ENCODE data around the gene NUP50. TPM values are rescaled to one million over a fixed set of nuclear protein-coding genes. Genes with fewer than 3 reads are reported as not detected.

NUP50 gene
- total RNA-seq, 1 donor from 2014 or later = 19.8 TPM

DNA sequence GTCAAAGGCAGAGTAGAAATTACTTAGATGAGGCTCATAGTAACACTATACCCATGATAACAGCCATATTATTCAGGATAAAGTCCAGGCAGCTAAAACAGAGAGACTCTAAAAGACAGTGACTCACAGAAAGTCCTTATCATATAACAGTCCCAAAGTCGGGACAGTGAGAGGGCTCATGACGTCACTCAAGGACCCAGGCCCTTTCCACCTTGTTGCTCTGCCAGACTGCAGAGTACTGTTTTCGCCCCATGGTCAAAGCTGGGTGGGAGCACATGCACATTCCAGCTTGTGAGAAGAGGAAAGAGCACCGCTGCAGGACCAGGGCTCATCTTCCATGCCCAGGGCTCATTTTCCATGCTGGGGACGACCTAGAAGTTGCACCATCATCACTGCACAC lies 29.4 kb upstream of the NUP50 start:
- Histone ChIP-seq H3K9ac (ENCODE audit: low read depth in 1 of 3, low read length in 3 of 3) (no peak overlapping the region), H3K27me3 (ENCODE audit: control insufficient read depth in 3 of 3, insufficient read depth in 3 of 3, low read length in 3 of 3) (no peaks in the 10 kb centered on the region), H3K4me3 (ENCODE audit: low read length in 3 of 3) (no peak overlapping the region), H3K9me3 (ENCODE audit: control insufficient read depth in 3 of 3, low read length in 3 of 3) (peaks cover 4 to 9% (median 6%) of the 10 kb centered on the region in 3 donors), H3K4me1 (ENCODE audit: control insufficient read depth in 3 of 3, insufficient read depth in 3 of 3, low read length in 3 of 3) (no peaks in the 10 kb centered on the region), H3K27ac (ENCODE audit: low read depth, low read length) (no peak overlapping the region), H3K36me3 (ENCODE audit: control insufficient read depth in 3 of 3, insufficient read depth in 3 of 3, low read length in 3 of 3) (peaks cover 14 to 20% (median 14%) of the 10 kb centered on the region in 3 donors)

DNA sequence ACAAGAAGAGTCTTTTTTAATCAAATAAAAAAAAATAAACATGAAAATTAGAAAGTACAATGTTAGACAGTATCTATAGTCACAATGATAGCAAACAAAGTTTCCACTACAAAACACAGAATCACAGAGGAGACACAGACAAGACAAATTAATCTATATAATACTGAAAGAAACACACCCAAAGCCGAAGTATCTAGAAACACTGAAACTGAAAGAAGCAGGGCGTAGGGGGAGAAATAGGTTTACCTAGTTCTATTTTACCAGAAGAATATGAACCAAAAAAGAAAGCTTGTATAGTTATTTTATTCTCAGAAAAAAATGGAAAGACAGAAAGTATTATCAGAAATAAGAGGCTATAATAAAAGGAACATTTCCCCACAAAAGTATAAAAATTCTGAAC lies 27.1 kb upstream of the NUP50 start:
- Histone ChIP-seq H3K27ac (ENCODE audit: low read depth, low read length) (no peak overlapping the region), H3K27me3 (ENCODE audit: control insufficient read depth in 3 of 3, insufficient read depth in 3 of 3, low read length in 3 of 3) (no peaks in the 10 kb centered on the region), H3K9ac (ENCODE audit: low read depth in 1 of 3, low read length in 3 of 3) (no peak overlapping the region), H3K9me3 (ENCODE audit: control insufficient read depth in 3 of 3, low read length in 3 of 3) (peaks cover 4 to 9% (median 6%) of the 10 kb centered on the region in 3 donors), H3K36me3 (ENCODE audit: control insufficient read depth in 3 of 3, insufficient read depth in 3 of 3, low read length in 3 of 3) (peaks cover 14 to 20% (median 14%) of the 10 kb centered on the region in 3 donors), H3K4me3 (ENCODE audit: low read length in 3 of 3) (no peak overlapping the region), H3K4me1 (ENCODE audit: control insufficient read depth in 3 of 3, insufficient read depth in 3 of 3, low read length in 3 of 3) (no peaks in the 10 kb centered on the region)

DNA sequence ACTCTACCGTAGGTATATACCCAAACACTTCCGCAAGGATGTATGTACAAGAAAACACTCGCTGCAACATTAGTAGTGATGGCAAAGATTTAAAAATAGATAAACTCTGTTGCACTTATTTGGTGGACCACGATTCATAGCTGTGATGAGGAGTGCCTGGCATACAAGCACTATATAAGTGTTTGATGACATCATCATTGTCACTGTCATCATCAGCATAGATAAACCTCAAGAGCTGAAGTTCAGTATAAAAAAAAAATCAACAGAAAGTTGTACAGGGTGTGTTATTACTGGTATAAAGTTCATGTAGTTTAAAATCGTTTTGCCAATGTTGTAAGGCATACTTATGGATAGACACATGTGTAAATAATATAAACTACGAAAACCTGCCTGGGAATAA lies 24.0 kb upstream of the NUP50 start:
- H3K9me3 ChIP-seq (ENCODE audit: control insufficient read depth in 3 of 3, low read length in 3 of 3) = peaks cover 0 to 2% (median 0%) of the 10 kb centered on the region in 3 donors
- H3K4me1 ChIP-seq (ENCODE audit: control insufficient read depth in 3 of 3, insufficient read depth in 3 of 3, low read length in 3 of 3) = no peaks in the 10 kb centered on the region
- H3K27me3 ChIP-seq (ENCODE audit: control insufficient read depth in 3 of 3, insufficient read depth in 3 of 3, low read length in 3 of 3) = no peaks in the 10 kb centered on the region
- no peak overlapping the region for H3K9ac ChIP-seq (ENCODE audit: low read depth in 1 of 3, low read length in 3 of 3)
- no peak overlapping the region for H3K4me3 ChIP-seq (ENCODE audit: low read length in 3 of 3)
- H3K36me3 ChIP-seq (ENCODE audit: control insufficient read depth in 3 of 3, insufficient read depth in 3 of 3, low read length in 3 of 3) = peaks cover under 1 to 6% (median 2%) of the 10 kb centered on the region in 3 donors
- no peak overlapping the region for H3K27ac ChIP-seq (ENCODE audit: low read depth, low read length)

DNA sequence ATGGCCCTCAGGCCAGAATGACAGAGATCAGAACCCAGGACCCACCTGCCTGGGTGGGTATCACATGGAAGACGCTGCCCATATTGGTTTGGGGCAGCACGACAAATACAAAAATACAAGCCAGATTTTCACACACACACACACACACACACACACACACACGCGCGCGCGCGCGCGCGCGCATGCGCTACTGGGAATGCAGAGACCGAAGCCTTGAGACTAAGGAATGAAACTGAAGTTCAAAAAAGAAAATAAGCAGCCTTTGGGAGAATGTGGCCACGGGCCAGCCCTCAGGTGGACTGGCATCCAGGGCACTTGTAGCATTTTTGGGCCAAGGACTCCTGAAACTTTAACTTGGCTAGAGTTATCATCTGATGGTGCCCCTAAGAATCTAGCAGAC lies 21.3 kb upstream of the NUP50 start:
- no peak overlapping the region for H3K4me3 ChIP-seq (ENCODE audit: low read length in 3 of 3)
- H3K4me1 ChIP-seq (ENCODE audit: control insufficient read depth in 3 of 3, insufficient read depth in 3 of 3, low read length in 3 of 3) = no peaks in the 10 kb centered on the region
- H3K36me3 ChIP-seq (ENCODE audit: control insufficient read depth in 3 of 3, insufficient read depth in 3 of 3, low read length in 3 of 3) = no peaks in the 10 kb centered on the region
- no peak overlapping the region for H3K27ac ChIP-seq (ENCODE audit: low read depth, low read length)
- H3K9me3 ChIP-seq (ENCODE audit: control insufficient read depth in 3 of 3, low read length in 3 of 3) = no peaks in the 10 kb centered on the region
- H3K27me3 ChIP-seq (ENCODE audit: control insufficient read depth in 3 of 3, insufficient read depth in 3 of 3, low read length in 3 of 3) = no peaks in the 10 kb centered on the region
- H3K9ac ChIP-seq (ENCODE audit: low read depth in 1 of 3, low read length in 3 of 3) = no peak overlapping the region

DNA sequence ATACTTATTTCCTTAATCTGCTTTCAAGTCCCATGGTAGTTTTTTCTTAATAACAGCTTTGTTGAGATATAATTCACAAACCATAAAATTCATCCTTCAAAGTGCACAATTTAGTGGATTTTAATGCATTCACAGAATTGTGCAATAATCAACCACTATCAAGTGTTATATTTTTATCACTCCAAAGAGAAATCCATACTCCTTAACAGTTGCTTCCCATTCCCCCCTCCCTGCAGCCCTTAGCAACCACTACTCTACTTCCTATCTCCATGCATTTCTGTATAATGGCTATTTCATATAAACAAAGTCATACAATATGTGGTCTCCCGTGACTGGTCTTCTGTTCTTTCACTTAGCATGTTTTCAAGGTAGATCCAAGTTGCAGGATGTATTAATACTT lies 18.8 kb upstream of the NUP50 start:
- no peak overlapping the region for H3K9ac ChIP-seq (ENCODE audit: low read depth in 1 of 3, low read length in 3 of 3)
- H3K27ac ChIP-seq (ENCODE audit: low read depth, low read length) = no peak overlapping the region
- no peaks in the 10 kb centered on the region for H3K4me1 ChIP-seq (ENCODE audit: control insufficient read depth in 3 of 3, insufficient read depth in 3 of 3, low read length in 3 of 3)
- no peaks in the 10 kb centered on the region for H3K9me3 ChIP-seq (ENCODE audit: control insufficient read depth in 3 of 3, low read length in 3 of 3)
- no peaks in the 10 kb centered on the region for H3K36me3 ChIP-seq (ENCODE audit: control insufficient read depth in 3 of 3, insufficient read depth in 3 of 3, low read length in 3 of 3)
- H3K27me3 ChIP-seq (ENCODE audit: control insufficient read depth in 3 of 3, insufficient read depth in 3 of 3, low read length in 3 of 3) = no peaks in the 10 kb centered on the region
- H3K4me3 ChIP-seq (ENCODE audit: low read length in 3 of 3) = no peak overlapping the region

DNA sequence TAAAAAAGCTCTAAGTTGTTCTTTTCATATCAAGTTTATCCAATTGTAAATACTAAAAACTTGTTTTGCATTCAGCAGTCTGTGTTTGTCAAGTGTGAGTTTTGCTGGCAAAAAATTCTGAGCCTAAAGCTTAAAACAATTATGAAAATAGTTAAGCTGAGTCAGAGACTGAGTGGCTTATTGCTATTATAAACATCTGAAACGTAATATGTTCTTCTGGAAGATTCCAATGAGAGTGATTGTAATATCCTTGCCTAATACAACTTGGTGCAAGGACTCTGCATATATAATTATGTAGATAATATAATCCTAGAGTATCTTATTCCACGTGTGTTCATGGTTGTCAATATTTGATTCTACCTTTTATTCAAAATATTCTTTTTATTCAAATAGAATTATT lies 14.1 kb upstream of the NUP50 start:
- Histone ChIP-seq H3K36me3 (ENCODE audit: control insufficient read depth in 3 of 3, insufficient read depth in 3 of 3, low read length in 3 of 3) (peaks cover 0 to 4% (median 4%) of the 10 kb centered on the region in 3 donors), H3K9ac (ENCODE audit: low read depth in 1 of 3, low read length in 3 of 3) (no peak overlapping the region), H3K27ac (ENCODE audit: low read depth, low read length) (no peak overlapping the region), H3K4me3 (ENCODE audit: low read length in 3 of 3) (no peak overlapping the region), H3K4me1 (ENCODE audit: control insufficient read depth in 3 of 3, insufficient read depth in 3 of 3, low read length in 3 of 3) (no peaks in the 10 kb centered on the region), H3K27me3 (ENCODE audit: control insufficient read depth in 3 of 3, insufficient read depth in 3 of 3, low read length in 3 of 3) (no peaks in the 10 kb centered on the region), H3K9me3 (ENCODE audit: control insufficient read depth in 3 of 3, low read length in 3 of 3) (no peaks in the 10 kb centered on the region)

DNA sequence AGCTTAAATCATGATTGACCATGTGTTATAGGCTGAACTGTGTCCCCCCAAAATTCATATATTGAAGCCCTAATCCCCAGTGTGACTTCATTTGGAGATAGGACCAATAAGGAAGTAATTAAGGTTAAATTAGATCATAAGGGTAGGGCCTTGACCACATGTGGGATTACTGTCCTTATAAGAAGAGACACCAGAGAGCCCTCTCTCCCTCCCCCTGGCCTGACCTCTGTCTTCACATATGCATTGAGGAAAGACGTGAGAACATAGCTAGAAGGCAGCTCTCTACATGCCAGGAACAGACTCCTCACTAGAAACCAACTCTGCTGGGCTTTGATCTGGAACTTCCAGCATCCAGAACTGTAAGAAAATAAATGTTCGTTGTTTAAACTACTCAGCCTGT lies 13.6 kb upstream of the NUP50 start:
- Histone ChIP-seq H3K4me1 (ENCODE audit: control insufficient read depth in 3 of 3, insufficient read depth in 3 of 3, low read length in 3 of 3) (no peaks in the 10 kb centered on the region), H3K36me3 (ENCODE audit: control insufficient read depth in 3 of 3, insufficient read depth in 3 of 3, low read length in 3 of 3) (peaks cover 0 to 4% (median 4%) of the 10 kb centered on the region in 3 donors), H3K4me3 (ENCODE audit: low read length in 3 of 3) (no peak overlapping the region)

DNA sequence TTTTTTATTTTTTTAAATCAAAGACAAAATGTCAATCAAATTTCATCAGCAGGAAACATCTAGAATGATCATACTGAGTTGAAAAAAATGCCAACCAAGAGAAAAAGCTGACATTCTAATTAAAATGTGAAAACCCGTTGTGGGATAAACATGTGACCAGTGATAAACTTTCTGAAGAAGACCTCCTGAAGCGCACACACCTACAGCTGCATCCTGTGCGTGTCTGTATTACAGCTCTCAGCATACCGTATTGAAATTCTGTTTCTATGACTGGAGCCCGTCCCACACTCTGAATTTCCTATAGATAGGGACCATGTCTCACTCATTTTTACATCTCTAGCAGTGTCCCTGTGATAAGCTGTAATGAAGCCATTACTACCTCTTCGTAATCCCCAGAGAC lies 12.2 kb upstream of the NUP50 start:
- no peaks in the 10 kb centered on the region for H3K4me1 ChIP-seq (ENCODE audit: control insufficient read depth in 3 of 3, insufficient read depth in 3 of 3, low read length in 3 of 3)
- H3K9ac ChIP-seq (ENCODE audit: low read depth in 1 of 3, low read length in 3 of 3) = no peak overlapping the region
- no peaks in the 10 kb centered on the region for H3K9me3 ChIP-seq (ENCODE audit: control insufficient read depth in 3 of 3, low read length in 3 of 3)
- no peaks in the 10 kb centered on the region for H3K27me3 ChIP-seq (ENCODE audit: control insufficient read depth in 3 of 3, insufficient read depth in 3 of 3, low read length in 3 of 3)
- no peak overlapping the region for H3K27ac ChIP-seq (ENCODE audit: low read depth, low read length)
- H3K4me3 ChIP-seq (ENCODE audit: low read length in 3 of 3) = no peak overlapping the region
- H3K36me3 ChIP-seq (ENCODE audit: control insufficient read depth in 3 of 3, insufficient read depth in 3 of 3, low read length in 3 of 3) = peaks cover 2 to 4% (median 4%) of the 10 kb centered on the region in 3 donors

More for the DNA sequence above, 13.6 kb upstream of the NUP50 start:
- Histone ChIP-seq H3K27me3 (ENCODE audit: control insufficient read depth in 3 of 3, insufficient read depth in 3 of 3, low read length in 3 of 3) (no peaks in the 10 kb centered on the region), H3K9me3 (ENCODE audit: control insufficient read depth in 3 of 3, low read length in 3 of 3) (no peaks in the 10 kb centered on the region), H3K9ac (ENCODE audit: low read depth in 1 of 3, low read length in 3 of 3) (no peak overlapping the region), H3K27ac (ENCODE audit: low read depth, low read length) (no peak overlapping the region)

DNA sequence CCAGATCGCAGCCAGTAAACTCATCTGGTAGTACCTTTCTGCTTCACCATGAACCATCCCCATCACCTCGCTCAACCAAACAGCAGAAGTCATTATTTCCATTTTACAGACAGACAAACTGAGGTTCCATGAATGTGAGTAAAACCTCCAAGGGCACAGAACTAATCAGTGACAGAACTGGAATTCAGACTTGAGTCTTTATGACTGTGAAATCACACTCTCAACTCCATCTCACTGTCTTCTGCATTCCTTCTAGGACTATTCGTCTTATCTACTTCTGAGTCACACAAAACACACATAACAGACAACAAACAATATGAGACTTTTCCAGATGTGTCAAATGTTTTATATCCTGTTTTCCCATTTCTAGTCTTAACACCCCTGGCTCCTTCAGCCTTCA lies 9.3 kb upstream of the NUP50 start:
- H3K27ac ChIP-seq (ENCODE audit: low read depth, low read length) = no peak overlapping the region
- peaks cover 0 to 3% (median 0%) of the 10 kb centered on the region in 3 donors for H3K4me1 ChIP-seq (ENCODE audit: control insufficient read depth in 3 of 3, insufficient read depth in 3 of 3, low read length in 3 of 3)
- peaks cover 7 to 17% (median 8%) of the 10 kb centered on the region in 3 donors for H3K36me3 ChIP-seq (ENCODE audit: control insufficient read depth in 3 of 3, insufficient read depth in 3 of 3, low read length in 3 of 3)
- no peak overlapping the region for H3K4me3 ChIP-seq (ENCODE audit: low read length in 3 of 3)
- no peaks in the 10 kb centered on the region for H3K9me3 ChIP-seq (ENCODE audit: control insufficient read depth in 3 of 3, low read length in 3 of 3)
- H3K9ac ChIP-seq (ENCODE audit: low read depth in 1 of 3, low read length in 3 of 3) = no peak overlapping the region
- no peaks in the 10 kb centered on the region for H3K27me3 ChIP-seq (ENCODE audit: control insufficient read depth in 3 of 3, insufficient read depth in 3 of 3, low read length in 3 of 3)

DNA sequence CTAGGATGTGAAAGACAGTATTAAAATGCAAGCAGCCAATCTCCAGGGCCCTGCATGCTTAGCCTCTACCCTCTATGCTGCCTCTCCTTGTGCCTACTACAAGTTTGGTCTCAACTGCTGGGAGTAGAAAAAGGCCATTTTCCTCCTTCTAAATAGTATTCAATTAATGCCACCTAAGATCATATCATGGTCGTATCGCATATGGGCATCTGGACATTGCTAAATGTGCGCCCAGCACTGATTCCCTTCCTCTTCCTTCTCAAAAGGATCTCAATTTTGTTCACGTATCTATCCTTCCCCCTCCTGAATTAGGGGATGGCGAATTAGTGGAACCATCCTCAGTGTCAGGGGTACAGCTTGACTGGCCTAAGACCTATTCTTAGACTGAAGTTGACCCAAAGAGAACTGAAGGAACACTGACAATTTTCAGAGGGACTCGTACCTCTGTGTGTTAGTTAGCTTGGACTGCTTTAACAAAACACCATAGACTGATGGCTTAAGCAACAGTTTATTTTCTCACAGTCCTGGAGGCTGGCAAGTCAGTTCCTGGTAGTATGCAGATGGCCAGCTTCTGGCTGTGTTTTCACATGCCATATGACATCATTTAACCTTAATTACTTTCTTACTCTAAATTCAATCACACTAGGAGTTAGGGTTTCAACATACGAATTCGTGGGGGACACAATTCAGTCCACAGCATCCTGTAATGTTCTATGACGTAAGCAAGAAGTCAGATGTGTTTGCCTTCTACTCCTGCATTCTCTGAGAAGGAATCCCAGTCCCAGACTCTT lies 8.5 kb upstream of the NUP50 start:
- H3K4me3 ChIP-seq (ENCODE audit: low read length in 3 of 3) = no peak overlapping the region
- H3K27ac ChIP-seq (ENCODE audit: low read depth, low read length) = no peak overlapping the region
- H3K27me3 ChIP-seq (ENCODE audit: control insufficient read depth in 3 of 3, insufficient read depth in 3 of 3, low read length in 3 of 3) = no peaks in the 10 kb centered on the region
- peaks cover 7 to 17% (median 8%) of the 10 kb centered on the region in 3 donors for H3K36me3 ChIP-seq (ENCODE audit: control insufficient read depth in 3 of 3, insufficient read depth in 3 of 3, low read length in 3 of 3)
- no peaks in the 10 kb centered on the region for H3K9me3 ChIP-seq (ENCODE audit: control insufficient read depth in 3 of 3, low read length in 3 of 3)
- H3K9ac ChIP-seq (ENCODE audit: low read depth in 1 of 3, low read length in 3 of 3) = no peak overlapping the region
- peaks cover 6 to 11% (median 6%) of the 10 kb centered on the region in 3 donors for H3K4me1 ChIP-seq (ENCODE audit: control insufficient read depth in 3 of 3, insufficient read depth in 3 of 3, low read length in 3 of 3)

All from skeletal muscle tissue (tissue), 4 donors.